HG03571 (cell line): ENCODE data around the gene ANO8.
"Not testable (repeated sequence)": the region's sequence is repeated elsewhere in the genome, so short reads cannot be mapped to it uniquely, and the experiment has no call there.

Source experiments
- ATAC-seq: cut with Tn5 transposase; IDR thresholded peaks from one replicate; pipeline ENCODE4 v1.9.1; 2021; ENCODE audit not compliant: unreplicated experiment

Gene ANO8

GRCh38 chr19:17311455-17312188 is 23.0 kb downstream of the ANO8 start:
- no peak for ATAC-seq

GRCh38 chr19:17309965-17310461 is 24.6 kb downstream of the ANO8 start:
- ATAC-seq: no peak

GRCh38 chr19:17309198-17309964 is 25.3 kb downstream of the ANO8 start, which contains the start of gene DDA1:
TSS of gene DDA1 (plus strand) at chr19:17309563. CDS start at chr19:17309655, 92 bp downstream.
- peak; percentile 48 for ATAC-seq

DNA sequence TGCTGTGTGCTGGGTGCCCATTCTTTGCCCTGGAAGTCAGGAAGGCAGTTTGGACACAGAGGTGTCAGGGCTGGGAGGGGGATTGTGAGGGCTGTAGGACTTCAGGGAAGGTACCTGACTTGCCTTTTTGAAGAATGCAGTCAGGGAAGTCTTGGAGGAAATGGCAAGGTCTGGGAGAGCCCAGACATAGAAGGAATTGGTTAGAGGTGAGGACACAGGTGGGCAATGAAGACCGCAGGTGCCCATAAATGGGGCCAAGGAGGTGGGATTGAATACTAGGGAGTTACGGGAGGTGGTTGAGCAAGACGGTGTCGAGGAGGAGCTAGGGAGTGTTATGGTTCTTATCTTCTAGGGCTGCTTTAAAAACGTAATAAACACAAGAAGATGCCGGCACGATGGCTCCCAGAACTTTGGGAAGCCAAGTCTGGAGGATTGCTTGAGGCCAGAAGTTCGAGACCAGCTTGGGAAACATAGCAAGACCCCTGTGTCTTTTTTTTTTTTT is 26.7 kb downstream of the ANO8 start:
- no peak for ATAC-seq

- ATAC-seq: no peak
Observed at GRCh38 chr19:17306285-17306714, 28.4 kb downstream of the ANO8 start.

DNA sequence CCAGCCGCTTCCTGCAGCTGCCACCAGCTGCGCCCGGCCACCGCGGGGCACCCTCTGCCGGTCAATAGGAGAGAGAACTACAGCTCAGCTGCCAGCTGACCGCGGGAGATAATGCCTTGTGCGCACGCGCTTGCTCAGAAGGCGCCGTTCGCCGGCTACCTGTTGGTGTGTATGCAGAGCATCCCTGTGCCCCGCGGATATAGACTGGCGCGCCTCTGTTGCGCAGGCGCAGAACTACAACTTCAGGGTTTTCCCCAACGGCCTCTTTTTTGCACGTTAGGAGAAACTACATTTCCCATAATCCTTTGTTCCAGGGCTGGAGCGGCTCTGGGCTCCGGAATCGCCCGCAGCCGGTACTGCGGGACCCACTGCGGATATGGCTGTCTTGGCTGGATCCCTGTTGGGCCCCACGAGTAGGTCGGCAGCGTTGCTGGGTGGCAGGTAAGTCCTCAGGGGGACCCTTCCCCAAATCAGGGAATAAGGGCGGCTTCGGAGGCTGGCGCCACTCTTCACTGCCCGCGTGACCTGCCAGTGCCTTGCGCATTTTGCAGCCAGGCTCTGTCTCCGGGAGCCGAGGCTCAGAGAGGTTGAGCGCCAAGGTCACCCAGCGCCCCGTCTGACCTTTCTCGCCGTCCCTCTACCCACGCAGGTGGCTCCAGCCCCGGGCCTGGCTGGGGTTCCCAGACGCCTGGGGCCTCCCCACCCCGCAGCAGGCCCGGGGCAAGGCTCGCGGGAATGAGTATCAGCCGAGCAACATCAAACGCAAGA is 29.0 kb downstream of the ANO8 start, which contains the start of gene MRPL34:
TSS of gene MRPL34 (plus strand) at position 356 of the 768 bp plus-strand sequence. CDS start at position 377, 21 bp downstream.
- peak; percentile 62 for ATAC-seq

DNA sequence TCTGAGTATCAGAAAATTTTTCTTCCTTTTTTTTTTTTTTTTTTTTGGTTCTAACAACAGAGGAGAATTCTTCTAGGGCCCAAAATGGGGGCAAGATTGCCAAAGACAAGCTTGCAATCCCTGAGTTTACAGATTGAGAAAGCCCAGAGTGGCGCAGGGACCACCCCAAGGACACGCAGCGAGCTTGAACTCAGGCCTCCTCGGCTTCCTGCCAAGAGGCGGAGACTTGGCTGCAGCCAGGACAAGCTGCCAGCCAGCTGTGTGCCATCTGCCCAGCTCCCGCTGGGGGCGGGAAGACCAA is 29.5 kb downstream of the ANO8 start:
- ATAC-seq: no peak

DNA sequence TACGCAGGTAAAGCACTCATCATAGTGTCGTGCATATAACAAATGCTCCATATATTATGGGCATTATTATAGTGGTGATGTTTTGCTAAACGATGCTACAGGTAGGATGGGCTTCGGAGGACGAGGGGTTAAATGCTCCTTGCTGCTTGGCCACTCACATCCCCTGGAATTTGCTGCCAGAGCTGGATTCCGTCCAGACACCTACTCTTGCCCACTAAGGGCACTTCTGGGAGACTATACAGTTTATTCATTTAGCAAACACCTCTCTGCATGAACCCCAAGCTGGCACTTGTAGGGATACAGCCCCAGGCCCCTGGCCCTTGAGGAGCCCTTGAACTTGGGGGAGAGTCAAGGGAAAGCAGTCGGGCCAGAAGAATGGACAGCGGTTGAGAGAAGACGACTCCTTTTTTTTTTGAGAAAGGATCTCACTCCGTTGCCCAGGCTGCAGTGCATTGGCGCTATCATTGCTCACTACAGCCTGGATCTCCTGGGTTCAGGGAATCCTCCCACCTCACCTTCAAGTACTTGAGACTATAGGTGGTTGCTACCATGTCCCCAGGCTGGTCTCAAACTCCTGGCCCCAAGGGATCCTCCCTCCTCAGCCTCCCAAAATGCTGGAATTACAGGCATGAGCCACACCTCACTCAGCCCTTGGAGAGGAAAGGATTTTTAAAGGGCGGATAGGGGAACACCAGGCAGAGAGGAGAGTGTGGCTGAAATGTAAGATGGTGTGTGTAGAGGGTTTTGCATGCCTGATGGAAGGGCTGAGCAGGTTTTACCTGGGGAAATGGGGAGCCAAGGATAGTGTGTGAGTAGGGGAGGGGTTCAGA is 30.1 kb downstream of the ANO8 start:
- ATAC-seq: no peak

DNA sequence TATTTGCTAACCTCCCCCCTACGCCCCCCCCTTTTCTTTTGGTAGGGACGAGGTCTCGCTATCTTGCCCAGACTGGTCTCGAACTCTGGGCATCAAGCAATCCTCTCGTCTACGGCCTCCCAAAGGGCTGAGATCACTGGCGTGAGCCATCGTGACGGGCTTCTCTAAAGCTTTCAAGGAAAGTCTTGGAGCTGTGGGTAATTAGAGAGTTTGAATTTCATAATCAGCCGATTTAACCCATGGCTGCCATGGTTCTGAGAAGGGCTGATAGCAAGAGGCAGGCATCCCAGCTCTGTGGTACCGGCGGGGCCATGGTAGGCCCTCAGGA is 30.8 kb downstream of the ANO8 start:
- no peak for ATAC-seq

GRCh38 chr19:17303167-17303939 is 31.3 kb downstream of the ANO8 start, which contains the start of gene ABHD8:
TSS of gene ABHD8 (minus strand) at chr19:17303425. CDS start at chr19:17301616, 1,809 bp downstream.
- peak; percentile 36 for ATAC-seq

GRCh38 chr19:17302391-17303166 is 32.1 kb downstream of the ANO8 start:
- no peak for ATAC-seq

DNA sequence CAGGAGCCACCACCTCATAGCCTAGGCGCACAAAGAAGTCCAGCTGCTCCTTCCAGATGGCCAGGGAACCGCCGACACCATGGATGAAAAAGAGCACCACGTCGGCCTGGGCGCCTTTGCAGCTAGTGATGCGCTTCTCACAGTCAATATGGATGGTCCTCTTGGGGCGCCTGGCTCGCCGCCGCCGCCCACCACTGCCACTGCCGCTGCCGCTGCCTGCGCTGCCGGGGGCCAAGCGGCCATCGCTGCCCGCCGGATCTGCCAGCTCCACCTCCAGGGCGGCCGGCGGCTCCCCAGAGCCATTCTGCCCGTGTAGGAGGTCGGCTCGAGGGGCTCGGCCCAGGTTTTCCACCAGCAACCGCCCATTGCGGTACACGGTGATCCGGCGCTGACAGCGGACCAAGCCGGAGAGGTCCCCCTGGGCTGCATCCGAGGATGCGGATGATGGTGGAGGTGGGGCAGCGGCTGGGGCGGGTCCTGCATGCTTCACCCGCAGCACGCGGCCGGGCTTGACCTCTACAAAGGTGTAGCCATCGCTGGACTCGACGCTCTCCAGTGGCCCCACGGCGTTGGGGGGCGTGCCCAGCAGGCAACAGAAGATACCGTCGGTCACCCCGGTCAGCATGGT is 33.5 kb downstream of the ANO8 start:
- ATAC-seq: no peak

DNA sequence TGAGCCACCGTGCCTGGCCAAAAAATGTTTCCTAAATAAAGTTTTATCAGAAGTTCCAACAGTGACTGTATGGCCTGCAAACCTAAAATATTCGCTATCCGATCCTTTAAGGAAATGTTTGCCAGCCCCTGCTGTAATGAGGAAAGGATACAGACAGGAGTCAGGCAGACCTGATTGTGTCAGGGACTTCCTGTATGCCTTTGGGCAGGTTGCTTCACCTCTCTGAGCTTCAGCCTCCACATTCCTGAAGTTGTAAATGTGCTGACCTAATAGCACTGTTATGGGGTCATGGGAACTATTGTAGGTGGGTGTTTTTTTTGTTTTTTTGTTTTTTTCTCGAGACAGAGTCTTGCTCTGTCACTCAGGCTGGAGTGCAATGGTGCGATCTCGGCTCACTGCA is 37.7 kb downstream of the ANO8 start:
- no peak for ATAC-seq

- no peak for ATAC-seq
Observed at GRCh38 chr19:17296273-17296672, 38.4 kb downstream of the ANO8 start.

GRCh38 chr19:17295551-17295950 is 39.1 kb downstream of the ANO8 start:
- not testable (repeated sequence) for ATAC-seq

DNA sequence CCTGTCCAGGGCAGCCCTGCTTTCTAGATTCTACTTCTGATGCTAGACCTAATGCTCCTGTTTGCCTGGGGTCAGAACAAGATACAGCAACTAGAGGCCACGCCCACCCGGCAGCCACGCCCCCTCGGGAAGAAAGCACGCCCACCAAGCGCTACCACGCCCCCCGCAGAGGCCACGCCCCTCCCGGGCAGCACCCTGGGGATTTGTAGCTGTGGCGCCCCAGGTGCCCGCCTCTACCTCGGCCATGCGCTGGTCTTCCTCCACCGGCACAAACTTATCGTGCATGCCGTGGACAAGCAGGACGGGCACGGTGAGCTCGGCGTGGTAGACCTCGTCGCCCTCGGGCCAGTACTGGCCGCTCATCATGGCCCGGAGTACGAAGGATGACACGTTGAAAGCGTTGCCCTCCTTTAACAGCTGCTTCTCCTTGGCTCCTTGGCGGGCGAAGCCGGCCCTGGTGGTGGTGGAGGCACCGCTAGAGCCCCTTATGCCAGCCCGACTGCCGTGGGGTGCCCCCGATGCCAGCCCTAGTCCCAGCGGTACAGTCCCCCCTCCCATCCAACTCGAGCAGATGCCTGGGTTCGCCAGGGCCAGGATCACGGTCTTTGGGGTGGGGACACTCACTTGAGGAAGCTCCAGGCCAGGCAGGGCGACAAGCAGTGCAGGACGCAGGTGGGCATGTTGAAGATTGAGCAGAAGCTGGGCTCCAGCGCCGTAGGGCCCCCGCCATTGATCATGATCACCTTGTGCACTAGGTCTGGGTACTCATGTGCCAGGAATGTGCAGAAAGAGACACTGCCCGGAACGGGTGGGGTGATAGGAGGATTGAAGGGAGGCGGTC is 40.4 kb downstream of the ANO8 start:
- no peak for ATAC-seq

DNA sequence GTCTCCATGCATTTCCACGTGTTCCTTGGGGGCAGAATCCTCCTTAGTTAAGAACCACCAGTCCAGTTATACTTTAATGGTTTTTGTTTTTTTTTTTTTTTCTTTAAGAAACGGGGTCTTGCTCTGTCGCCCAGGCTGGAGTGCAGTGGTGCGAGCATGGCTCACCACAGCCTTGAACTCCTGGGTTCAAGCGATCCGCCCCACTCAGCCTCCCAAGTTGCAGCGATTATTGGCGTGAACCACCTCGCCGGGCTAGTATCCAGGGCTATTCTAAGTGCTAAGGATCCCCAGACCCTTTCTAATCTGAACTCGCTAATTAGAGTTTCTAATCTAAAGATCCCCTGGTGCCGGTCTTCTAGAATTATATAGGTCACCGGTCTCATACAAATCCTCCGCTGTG is 41.0 kb downstream of the ANO8 start:
- no peak for ATAC-seq
